WTC11 (cell line): ENCODE results near the gene SCN3A. TPM values are rescaled to one million over a fixed set of nuclear protein-coding genes. Genes with fewer than 3 reads are reported as not detected.

Source experiments
- ATAC-seq: fragments of 200-7000 bp; cut with Tn5 transposase; 2 replicates; pipeline ENCODE4 v1.10.0; 2021; ENCODE audit warnings: mild to moderate bottlenecking, moderate library complexity
- Bru-seq: library from RNA; stranded (reverse); fragments of 400-500 nt; gene quantifications from one replicate; lab custom pipeline; 2021; lab: Mats Ljungman, UMichigan
- CTCF ChIA-PET: fragments of 300-600 bp; sonication (Branson Sonifier 250); formaldehyde crosslinking; loops from one replicate; lab custom pipeline; 2021; ENCODE audit warnings: antibody characterized with exemption; lab: Charles Lee
- POLR2A ChIA-PET: fragments of 350-600 bp; sonication (Branson Sonifier 250); formaldehyde crosslinking; loops from one replicate; lab custom pipeline; 2021; ENCODE audit warnings: antibody characterized with exemption; lab: Charles Lee
- DNase-seq: peaks from one replicate; pipeline ENCODE4 v3.0.0; 2021; ENCODE audit warnings: low spot score
- H3K27ac Mint-ChIP-seq: 2 replicates; pipeline ENCODE4 v1.8.0; 2021; ENCODE audit warnings: mixed read lengths
- H3K27me3 Mint-ChIP-seq: 2 replicates; pipeline ENCODE4 v1.8.0; 2021; ENCODE audit warnings: low read depth, mild to moderate bottlenecking, moderate library complexity, mixed read lengths
- H3K36me3 Mint-ChIP-seq: 2 replicates; pipeline ENCODE4 v1.8.0; 2021; ENCODE audit warnings: mixed read lengths
- H3K4me1 Mint-ChIP-seq: 2 replicates; pipeline ENCODE4 v1.8.0; 2022; ENCODE audit warnings: mixed read lengths
- H3K4me3 Mint-ChIP-seq: 2 replicates; pipeline ENCODE4 v1.8.0; 2021; ENCODE audit warnings: mild to moderate bottlenecking, moderate library complexity, mixed read lengths
- H3K9me3 Mint-ChIP-seq: 2 replicates; pipeline ENCODE4 v1.8.0; 2021; ENCODE audit warnings: mixed read lengths
- CBFB ChIP-seq: sonication (generic); formaldehyde crosslinking; IDR thresholded peaks from 2 replicates; pipeline ENCODE4 v1.8.1; 2022; ENCODE audit warnings: mild to moderate bottlenecking, low read depth, missing genetic modification reagents
- CREM ChIP-seq: sonication (generic); formaldehyde crosslinking; IDR thresholded peaks from 2 replicates; pipeline ENCODE4 v1.8.1; 2022; ENCODE audit warnings: mild to moderate bottlenecking, missing genetic modification reagents, moderate library complexity
- ELF4 ChIP-seq: sonication (generic); formaldehyde crosslinking; IDR thresholded peaks from 2 replicates; pipeline ENCODE4 v1.8.1; 2022; ENCODE audit warnings: low read depth, mild to moderate bottlenecking, moderate library complexity, missing genetic modification reagents
- ETV6 ChIP-seq: sonication (generic); formaldehyde crosslinking; IDR thresholded peaks from 2 replicates; pipeline ENCODE4 v1.8.1; 2022; ENCODE audit warnings: mild to moderate bottlenecking, missing genetic modification reagents
- FOXK1 ChIP-seq: sonication (generic); formaldehyde crosslinking; IDR thresholded peaks from 2 replicates; pipeline ENCODE4 v1.8.0; 2022; ENCODE audit warnings: mild to moderate bottlenecking, moderate library complexity, missing genetic modification reagents
- JAZF1 ChIP-seq: fragments of 250-450 bp; sonication (Bioruptor Pico); IDR thresholded peaks from 2 replicates; pipeline ENCODE4 v1.9.0; 2021; ENCODE audit warnings: moderate library complexity, mild to moderate bottlenecking, inconsistent platforms
- JUN ChIP-seq: sonication (generic); formaldehyde crosslinking; IDR thresholded peaks from 2 replicates; pipeline ENCODE4 v1.8.0; 2023; ENCODE audit warnings: mild to moderate bottlenecking, missing genetic modification reagents
- NFE2L1 ChIP-seq: sonication (generic); formaldehyde crosslinking; IDR thresholded peaks from 2 replicates; pipeline ENCODE4 v1.8.1; 2023; ENCODE audit warnings: missing genetic modification reagents
- PRRX2 ChIP-seq: fragments of 250-450 bp; sonication (Bioruptor Pico); IDR thresholded peaks from 2 replicates; pipeline ENCODE4 v1.8.0; 2021; ENCODE audit warnings: mild to moderate bottlenecking
- RORB ChIP-seq: fragments of 250-450 bp; sonication (Bioruptor Pico); IDR thresholded peaks from 2 replicates; pipeline ENCODE4 v1.9.0; 2021; ENCODE audit warnings: mild to moderate bottlenecking
- SOX15 ChIP-seq: fragments of 250-450 bp; sonication (Bioruptor Pico); IDR thresholded peaks from 2 replicates; pipeline ENCODE4 v1.9.0; 2021; ENCODE audit warnings: mild to moderate bottlenecking
- TEAD4 ChIP-seq: sonication (generic); formaldehyde crosslinking; IDR thresholded peaks from 2 replicates; pipeline ENCODE4 v1.8.0; 2022; ENCODE audit warnings: mild to moderate bottlenecking, missing genetic modification reagents
- ZBTB43 ChIP-seq: sonication (generic); formaldehyde crosslinking; IDR thresholded peaks from 2 replicates; pipeline ENCODE4 v1.8.1; 2023; ENCODE audit warnings: mild to moderate bottlenecking, missing genetic modification reagents
- ZNF138 ChIP-seq: sonication (generic); formaldehyde crosslinking; conservative IDR thresholded peaks from 2 replicates; pipeline ENCODE4 v1.8.1; 2022; ENCODE audit warnings: mild to moderate bottlenecking, moderate library complexity, missing genetic modification reagents
- ZNF263 ChIP-seq: sonication (generic); formaldehyde crosslinking; IDR thresholded peaks from 2 replicates; pipeline ENCODE4 v1.8.1; 2022; ENCODE audit warnings: low read depth, mild to moderate bottlenecking, moderate library complexity, missing genetic modification reagents
- ZNF396 ChIP-seq: fragments of 250-450 bp; sonication (Bioruptor Pico); IDR thresholded peaks from 2 replicates; pipeline ENCODE4 v1.8.0; 2021; ENCODE audit warnings: mild to moderate bottlenecking, moderate library complexity, borderline replicate concordance
- long read RNA-seq, 3 experiments: library from RNA in 1 of 3; library from capped mRNA in 1 of 3; library from polyadenylated mRNA in 1 of 3; unstranded in 2 of 3; stranded (forward) in 1 of 3; transcript quantifications; one replicate each; pipeline ENCODE4 v2.0.0, GENCODE V29; 2021
- total RNA-seq: library from RNA; stranded (reverse); gene quantifications from 3 replicates; pipeline ENCODE4 v1.2.3, GENCODE V29; 2021
- TF ChIP-seq, protein P1 (sequence below): fragments of 200-600 bp; IDR thresholded peaks from 2 replicates; pipeline ENCODE4 v1.8.0; 2022; ENCODE audit warnings: antibody characterized with exemption
- TF ChIP-seq, protein P2 (sequence below): sonication (generic); formaldehyde crosslinking; IDR thresholded peaks from 2 replicates; pipeline ENCODE4 v1.8.0; 2023; ENCODE audit warnings: missing genetic modification reagents
- TF ChIP-seq, protein P3 (sequence below): sonication (generic); formaldehyde crosslinking; IDR thresholded peaks from 2 replicates; pipeline ENCODE4 v1.8.0; 2022; ENCODE audit warnings: mild to moderate bottlenecking, missing genetic modification reagents
- TF ChIP-seq, protein P4 (sequence below): sonication (generic); formaldehyde crosslinking; IDR thresholded peaks from 2 replicates; pipeline ENCODE4 v1.8.0; 2022; ENCODE audit warnings: mild to moderate bottlenecking, missing genetic modification reagents
- TF ChIP-seq, protein P5 (sequence below): sonication (generic); formaldehyde crosslinking; IDR thresholded peaks from 2 replicates; pipeline ENCODE4 v1.8.1; 2022; ENCODE audit warnings: mild to moderate bottlenecking, moderate library complexity, missing genetic modification reagents

Gene SCN3A
- total RNA-seq (0.04 TPM in 1 of 3 replicates, not detected in the others), Bru-seq, nascent RNA (percentile 3 among the genes with signal in this experiment)
- long read RNA-seq, experiment 1, result 0 reads
- long read RNA-seq, experiment 2, result 0 reads
- long read RNA-seq, experiment 3, result 0 reads

DNA sequence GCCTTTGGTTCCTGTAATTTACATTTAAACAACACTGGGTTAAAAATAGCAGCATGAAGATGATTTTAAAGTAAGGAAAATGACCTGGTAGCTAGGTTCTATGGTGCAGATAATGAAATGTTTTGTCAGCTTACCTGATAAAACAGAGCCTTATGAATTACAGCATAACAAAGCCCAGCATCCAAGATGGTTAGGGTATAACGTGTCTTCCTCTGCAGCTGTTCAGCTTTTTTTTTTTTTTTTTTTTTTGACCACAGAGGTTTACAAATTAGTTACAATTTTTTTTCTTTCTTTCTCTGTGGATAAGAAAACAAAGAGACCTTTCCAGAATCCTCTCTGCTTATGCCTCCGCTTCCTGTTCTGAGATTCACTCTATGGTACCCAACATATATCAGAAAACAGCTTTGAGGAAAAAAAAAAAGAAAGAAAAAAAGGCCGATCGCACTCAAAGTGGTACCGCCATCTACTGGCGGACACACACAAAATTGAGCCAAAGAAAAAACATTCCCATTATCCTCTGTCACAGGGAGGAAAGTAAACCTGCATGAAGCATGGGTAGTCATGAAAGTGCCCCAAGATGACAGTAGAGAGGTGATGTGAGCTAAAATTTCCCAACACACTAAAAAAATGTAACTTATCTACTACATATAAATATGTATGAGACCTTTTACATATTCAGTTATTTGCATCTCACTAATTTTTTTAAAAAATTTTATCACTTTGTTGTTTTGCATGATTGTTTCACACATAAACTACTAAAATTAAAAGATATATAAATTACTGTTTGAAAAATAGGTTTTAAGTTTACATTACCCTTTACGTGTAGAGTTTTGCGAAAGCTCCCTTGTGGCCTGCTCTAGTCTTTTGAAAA, at the start of gene SCN3A:
SCN3A (minus strand) TSS at position 362 of the 871 bp plus-strand sequence. CDS start 27,656 bp downstream, outside the sequence.
- CTCF ChIA-PET, result interaction anchor here (0.6 to 5.2 kb wide), 41 partner anchors 9 to 671 kb away, joined by 3 to 82 read pairs (median 4); partner anchors contain the start of gene SCN2A
- Mint-ChIP-seq H3K9me3 (peaks cover 4% of the 10 kb centered on the region), H3K4me3 (no peak within 1 kb of the TSS), H3K27me3 (no peaks in the 10 kb centered on the region), H3K27ac (no peak within 1 kb of the TSS), H3K4me1 (peaks cover 4% of the 10 kb centered on the region), H3K36me3 (no peaks in the 10 kb centered on the region)
- POLR2A ChIA-PET, result interaction anchor here (0.6 kb wide), 1 partner anchor 1847 kb away, joined by 4 read pairs; no protein-coding TSS in a partner anchor
- peak; percentile 17 for DNase-seq
- peak; percentile 86 for ATAC-seq
- TF ChIP-seq CBFB (CRISPR knock-in tag), result no peak
- TF ChIP-seq, protein P1, sequence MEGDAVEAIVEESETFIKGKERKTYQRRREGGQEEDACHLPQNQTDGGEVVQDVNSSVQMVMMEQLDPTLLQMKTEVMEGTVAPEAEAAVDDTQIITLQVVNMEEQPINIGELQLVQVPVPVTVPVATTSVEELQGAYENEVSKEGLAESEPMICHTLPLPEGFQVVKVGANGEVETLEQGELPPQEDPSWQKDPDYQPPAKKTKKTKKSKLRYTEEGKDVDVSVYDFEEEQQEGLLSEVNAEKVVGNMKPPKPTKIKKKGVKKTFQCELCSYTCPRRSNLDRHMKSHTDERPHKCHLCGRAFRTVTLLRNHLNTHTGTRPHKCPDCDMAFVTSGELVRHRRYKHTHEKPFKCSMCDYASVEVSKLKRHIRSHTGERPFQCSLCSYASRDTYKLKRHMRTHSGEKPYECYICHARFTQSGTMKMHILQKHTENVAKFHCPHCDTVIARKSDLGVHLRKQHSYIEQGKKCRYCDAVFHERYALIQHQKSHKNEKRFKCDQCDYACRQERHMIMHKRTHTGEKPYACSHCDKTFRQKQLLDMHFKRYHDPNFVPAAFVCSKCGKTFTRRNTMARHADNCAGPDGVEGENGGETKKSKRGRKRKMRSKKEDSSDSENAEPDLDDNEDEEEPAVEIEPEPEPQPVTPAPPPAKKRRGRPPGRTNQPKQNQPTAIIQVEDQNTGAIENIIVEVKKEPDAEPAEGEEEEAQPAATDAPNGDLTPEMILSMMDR, result peak; percentile 48

DNA sequence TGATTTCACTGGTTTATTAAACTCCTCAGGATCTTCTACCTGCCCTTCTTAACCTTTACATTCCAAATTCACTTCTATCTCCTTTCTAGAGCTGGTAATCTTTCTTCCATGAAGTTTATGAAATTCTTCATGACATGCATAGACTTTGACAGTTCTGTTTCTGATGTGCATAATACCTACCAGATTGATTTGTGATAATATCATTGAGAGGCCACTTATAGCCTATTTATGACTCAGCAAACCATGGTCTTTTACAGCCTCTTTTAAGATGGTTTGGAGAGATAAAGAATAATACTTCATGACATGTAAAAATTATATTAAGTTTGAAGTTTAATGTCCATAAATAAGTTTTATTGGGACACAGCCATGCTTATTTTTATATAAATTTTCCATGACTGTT, 49.3 kb upstream of the SCN3A start:
- ChIA-PET POLR2A (no interaction called here), CTCF (no interaction called here)
- Mint-ChIP-seq H3K9me3 (no peaks in the 10 kb centered on the region), H3K4me1 (no peaks in the 10 kb centered on the region; the same call in 1 of the 2 replicates), H3K4me3 (no peak overlapping the region), H3K36me3 (no peaks in the 10 kb centered on the region), H3K27me3 (no peaks in the 10 kb centered on the region), H3K27ac (no peak overlapping the region)
- TF ChIP-seq RORB (CRISPR knock-in tag) (no peak), CREM (no peak), SOX15 (CRISPR knock-in tag) (no peak), ZNF263 (CRISPR knock-in tag) (no peak), PRRX2 (CRISPR knock-in tag) (no peak), ETV6 (CRISPR knock-in tag) (no peak), JAZF1 (CRISPR knock-in tag) (no peak), ELF4 (CRISPR knock-in tag) (no peak), JUN (no peak), TEAD4 (no peak), FOXK1 (CRISPR knock-in tag) (no peak), ZNF138 (no peak), ZBTB43 (CRISPR knock-in tag) (no peak), NFE2L1 (no peak), ZNF396 (CRISPR knock-in tag) (no peak)
- TF ChIP-seq, protein P2, sequence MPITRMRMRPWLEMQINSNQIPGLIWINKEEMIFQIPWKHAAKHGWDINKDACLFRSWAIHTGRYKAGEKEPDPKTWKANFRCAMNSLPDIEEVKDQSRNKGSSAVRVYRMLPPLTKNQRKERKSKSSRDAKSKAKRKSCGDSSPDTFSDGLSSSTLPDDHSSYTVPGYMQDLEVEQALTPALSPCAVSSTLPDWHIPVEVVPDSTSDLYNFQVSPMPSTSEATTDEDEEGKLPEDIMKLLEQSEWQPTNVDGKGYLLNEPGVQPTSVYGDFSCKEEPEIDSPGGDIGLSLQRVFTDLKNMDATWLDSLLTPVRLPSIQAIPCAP (CRISPR knock-in tag), result no peak
- TF ChIP-seq, protein P3, sequence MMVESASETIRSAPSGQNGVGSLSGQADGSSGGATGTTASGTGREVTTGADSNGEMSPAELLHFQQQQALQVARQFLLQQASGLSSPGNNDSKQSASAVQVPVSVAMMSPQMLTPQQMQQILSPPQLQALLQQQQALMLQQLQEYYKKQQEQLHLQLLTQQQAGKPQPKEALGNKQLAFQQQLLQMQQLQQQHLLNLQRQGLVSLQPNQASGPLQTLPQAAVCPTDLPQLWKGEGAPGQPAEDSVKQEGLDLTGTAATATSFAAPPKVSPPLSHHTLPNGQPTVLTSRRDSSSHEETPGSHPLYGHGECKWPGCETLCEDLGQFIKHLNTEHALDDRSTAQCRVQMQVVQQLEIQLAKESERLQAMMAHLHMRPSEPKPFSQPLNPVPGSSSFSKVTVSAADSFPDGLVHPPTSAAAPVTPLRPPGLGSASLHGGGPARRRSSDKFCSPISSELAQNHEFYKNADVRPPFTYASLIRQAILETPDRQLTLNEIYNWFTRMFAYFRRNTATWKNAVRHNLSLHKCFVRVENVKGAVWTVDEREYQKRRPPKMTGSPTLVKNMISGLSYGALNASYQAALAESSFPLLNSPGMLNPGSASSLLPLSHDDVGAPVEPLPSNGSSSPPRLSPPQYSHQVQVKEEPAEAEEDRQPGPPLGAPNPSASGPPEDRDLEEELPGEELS (CRISPR knock-in tag), result no peak
- TF ChIP-seq, protein P4, sequence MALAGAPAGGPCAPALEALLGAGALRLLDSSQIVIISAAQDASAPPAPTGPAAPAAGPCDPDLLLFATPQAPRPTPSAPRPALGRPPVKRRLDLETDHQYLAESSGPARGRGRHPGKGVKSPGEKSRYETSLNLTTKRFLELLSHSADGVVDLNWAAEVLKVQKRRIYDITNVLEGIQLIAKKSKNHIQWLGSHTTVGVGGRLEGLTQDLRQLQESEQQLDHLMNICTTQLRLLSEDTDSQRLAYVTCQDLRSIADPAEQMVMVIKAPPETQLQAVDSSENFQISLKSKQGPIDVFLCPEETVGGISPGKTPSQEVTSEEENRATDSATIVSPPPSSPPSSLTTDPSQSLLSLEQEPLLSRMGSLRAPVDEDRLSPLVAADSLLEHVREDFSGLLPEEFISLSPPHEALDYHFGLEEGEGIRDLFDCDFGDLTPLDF (CRISPR knock-in tag), result no peak
- TF ChIP-seq, protein P1, result no peak
- TF ChIP-seq, protein P5, sequence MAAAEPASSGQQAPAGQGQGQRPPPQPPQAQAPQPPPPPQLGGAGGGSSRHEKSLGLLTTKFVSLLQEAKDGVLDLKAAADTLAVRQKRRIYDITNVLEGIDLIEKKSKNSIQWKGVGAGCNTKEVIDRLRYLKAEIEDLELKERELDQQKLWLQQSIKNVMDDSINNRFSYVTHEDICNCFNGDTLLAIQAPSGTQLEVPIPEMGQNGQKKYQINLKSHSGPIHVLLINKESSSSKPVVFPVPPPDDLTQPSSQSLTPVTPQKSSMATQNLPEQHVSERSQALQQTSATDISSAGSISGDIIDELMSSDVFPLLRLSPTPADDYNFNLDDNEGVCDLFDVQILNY (CRISPR knock-in tag), result no peak
- DNase-seq, result no peak
- ATAC-seq, result no peak
